GM18868 (cell line): ENCODE results near the gene MTMR3.
"Not testable (repeated sequence)": the region's sequence is repeated elsewhere in the genome, so short reads cannot be mapped to it uniquely, and the experiment has no call there.

Experiments used
- ATAC-seq: cut with Tn5 transposase; IDR thresholded peaks from one replicate; pipeline ENCODE4 v1.9.1; 2021; ENCODE audit warnings: mild to moderate bottlenecking, moderate library complexity; ENCODE audit not compliant: unreplicated experiment

Gene MTMR3

DNA sequence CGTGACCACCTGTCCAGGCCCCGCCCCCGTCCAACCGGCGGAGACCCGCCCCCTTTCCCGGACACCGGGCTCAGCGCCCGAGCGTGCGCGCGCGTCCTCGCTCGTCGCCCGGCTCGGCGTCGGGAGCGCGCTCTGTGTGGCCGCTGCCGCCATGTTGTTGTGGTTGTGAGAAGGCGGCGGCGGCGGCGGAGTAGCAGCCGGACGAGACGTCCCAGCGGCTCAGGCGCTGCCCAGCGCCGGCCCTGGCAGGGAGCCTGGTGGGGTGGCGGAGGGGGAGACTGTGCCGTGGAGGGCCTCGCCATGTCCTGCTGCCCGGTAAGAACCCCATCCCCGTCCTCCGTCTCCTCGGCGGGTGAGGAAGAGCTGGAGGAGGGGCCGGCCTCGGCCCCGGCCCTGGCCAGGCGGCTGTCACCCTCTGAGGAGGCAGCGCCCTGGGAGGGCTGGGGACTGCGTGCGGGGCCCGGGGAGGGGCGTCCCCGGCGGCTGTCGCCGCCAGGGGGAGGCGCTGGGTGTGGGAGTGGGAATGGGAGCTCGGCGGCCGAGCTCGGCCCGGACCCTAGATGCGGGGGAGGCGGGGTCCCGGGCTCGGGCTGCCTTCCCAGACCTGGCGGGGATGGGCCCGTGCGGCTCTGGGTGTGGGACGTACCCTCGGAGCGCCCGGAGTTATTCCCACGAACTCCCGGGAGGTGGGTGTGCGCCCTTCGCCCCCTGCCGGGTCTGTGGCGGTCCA, at the start of gene MTMR3:
MTMR3 (plus strand) TSS at position 130 of the 730 bp plus-strand sequence. CDS start 87,886 bp downstream, outside the sequence.
- ATAC-seq = peak; percentile 77

DNA sequence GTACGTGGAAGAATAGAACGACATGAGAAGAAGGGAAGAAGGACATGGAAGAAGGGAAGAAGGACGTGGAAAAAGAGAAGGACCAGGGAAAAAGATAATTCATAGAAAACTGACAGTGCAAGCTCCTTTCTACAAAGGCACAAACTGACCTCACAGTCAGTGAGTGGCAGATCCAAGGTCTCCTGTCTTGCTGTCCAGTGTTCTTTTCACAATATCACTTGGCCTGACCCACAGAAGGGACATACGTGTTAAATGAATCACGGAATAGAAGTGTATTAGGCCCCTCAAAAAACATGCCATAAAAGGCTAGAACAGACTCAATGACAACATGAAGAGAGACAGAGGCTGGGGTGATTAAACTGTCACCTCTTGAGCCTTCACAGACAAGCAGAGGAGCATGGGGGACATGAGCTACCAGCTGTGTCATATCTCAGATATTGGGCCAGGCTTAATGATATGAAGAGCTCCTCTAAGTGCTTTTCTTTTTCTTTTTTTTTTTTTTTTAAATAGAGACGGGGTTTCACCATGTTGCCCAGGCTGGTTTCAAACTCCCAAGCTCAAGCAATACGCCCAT, 49.5 kb upstream of the MTMR3 start:
- ATAC-seq = no peak

DNA sequence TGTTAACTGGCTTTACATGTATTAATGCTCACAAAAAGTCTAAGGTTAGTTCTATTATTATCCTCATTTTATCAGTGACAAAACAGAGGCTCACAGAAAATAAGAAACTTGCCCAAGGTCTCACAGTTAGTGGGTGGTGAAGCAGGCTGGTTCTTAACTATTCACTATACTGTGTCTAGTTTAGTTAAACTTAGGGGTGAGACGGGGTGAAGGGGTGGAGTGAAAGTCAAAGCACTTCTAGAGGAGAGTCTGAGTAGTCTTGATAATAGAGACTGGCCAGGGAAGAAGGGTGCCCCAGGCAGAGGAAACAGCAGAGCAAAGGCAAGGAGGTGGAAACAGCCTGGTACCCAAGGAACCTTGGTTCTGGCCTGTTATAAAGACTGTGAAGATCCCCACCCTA, 48.9 kb upstream of the MTMR3 start:
- no peak for ATAC-seq

DNA sequence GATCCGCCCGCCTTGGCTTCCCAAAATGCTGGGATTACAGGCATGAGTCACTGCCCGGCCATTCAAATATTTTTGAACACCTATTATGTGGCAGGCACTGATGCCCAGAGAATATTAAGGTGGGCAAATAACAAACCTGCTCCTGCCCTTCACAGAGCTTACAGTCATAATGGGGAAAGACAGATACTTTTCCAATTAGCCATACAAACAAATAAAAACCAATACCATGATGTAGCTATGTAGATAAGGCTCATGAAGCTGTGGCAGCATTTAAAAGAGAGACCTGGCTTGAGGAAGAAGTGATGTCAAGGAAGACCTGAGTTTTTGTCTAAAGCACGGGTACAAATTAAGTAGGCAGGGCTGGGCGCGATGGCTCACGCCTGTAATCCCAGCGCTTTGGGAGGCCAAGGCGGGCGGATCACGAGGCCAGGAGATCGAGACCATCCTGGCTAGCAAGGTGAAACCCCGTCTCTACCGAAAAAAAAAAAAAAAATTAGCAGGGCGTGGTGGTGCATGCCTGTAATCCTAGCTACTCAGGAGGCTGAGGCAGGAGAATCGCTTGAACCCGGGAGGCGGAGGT, 46.1 kb upstream of the MTMR3 start:
- ATAC-seq = not testable (repeated sequence)

DNA sequence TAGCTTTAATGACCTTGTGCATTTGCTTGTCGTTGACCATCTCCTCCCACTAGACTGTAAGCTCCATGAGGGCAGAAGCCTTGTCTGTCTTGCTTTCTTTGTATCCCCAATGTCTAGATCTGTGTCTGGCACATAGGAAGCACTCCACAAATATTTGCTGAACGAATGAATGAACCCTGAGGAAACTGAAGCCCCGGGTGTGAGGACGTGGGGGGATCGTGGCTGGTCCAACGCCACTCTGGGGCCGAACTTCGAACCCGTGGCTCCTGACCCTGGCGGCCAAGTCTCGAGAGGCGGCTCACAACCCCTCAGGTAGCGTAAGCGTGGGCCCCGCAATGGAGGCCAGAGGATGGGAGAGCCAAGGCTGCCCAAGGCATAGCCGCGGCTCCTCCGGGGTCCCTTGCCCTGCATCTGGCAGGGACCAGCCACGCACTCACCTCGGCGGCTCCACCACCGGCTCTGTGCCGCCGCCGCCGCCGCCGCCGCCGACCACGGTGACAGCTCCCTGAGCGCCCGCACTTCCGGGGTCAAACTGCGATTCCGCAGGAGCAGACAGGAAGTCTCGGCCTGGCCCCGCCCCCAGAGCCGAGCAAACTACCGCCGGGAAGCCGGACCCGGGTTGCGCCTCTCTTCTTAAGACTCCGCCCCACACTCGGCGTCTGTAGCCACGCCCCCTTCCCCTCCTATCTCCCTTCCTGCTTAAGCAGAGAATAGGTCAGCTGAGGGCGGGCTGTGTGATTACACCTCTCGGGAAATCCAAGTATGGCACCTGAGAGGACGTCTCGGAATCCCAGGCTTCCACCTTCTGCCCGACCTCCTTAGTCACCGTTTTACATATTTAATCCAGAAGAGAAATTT, 45.0 kb upstream of the MTMR3 start, which contains the start of gene ASCC2:
ASCC2 (minus strand) TSS at position 534 of the 858 bp plus-strand sequence. CDS start 5,949 bp downstream, outside the sequence.
- peak; percentile 96 for ATAC-seq

DNA sequence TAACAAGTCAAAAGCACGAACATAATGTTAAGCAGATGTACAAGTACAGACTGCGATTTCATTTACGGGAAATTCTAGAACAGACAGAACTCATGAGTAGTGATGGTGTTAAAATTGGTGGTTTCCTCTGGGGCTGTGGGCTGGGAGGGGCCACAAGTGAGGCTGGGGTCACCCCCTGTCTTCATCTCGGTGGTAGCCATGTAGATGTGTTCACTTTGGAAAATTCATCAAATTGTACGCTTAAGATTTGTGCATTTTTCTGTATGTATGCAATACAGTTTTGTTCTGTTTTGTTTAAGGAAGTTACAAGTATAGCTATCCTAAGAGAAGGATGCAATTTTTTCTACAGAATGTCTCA, 44.4 kb upstream of the MTMR3 start:
- ATAC-seq = no peak

DNA sequence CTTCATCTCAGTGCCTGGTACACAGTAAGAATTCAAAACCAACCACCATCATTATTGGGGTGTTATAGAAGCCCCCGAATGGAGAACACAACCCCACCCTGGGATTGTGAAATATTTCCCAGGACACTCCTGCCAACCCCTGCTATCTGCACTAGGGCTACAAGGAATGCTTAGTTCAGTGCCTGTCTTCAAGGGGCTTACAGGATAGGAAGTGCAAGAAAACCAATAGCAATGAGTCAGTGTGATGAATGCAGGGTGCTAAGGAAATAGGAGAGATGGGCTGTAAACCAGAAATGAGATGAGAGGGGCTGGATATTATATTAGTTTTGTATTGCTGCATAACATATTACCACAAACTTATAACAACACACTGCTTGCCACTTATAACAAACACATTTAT, 43.9 kb upstream of the MTMR3 start:
- ATAC-seq = no peak

DNA sequence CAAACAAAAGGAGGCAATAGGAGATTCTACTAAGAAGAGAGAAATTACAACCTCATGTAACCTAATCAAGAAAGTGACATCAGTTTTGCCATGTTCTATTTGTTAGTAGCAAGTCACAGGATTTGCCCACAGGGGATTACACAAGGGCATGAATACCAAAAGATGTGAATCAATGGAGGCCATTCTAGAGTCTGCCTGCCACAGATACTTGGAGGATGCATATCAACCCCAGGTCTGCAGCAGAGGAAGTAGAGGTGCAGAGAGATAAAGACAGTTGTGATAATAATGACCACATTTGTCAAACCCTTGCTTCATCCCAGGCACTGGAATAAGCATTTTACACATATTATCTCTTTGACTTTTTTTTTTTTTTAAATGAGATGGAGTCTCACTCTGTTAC, 42.5 kb upstream of the MTMR3 start:
- no peak for ATAC-seq

DNA sequence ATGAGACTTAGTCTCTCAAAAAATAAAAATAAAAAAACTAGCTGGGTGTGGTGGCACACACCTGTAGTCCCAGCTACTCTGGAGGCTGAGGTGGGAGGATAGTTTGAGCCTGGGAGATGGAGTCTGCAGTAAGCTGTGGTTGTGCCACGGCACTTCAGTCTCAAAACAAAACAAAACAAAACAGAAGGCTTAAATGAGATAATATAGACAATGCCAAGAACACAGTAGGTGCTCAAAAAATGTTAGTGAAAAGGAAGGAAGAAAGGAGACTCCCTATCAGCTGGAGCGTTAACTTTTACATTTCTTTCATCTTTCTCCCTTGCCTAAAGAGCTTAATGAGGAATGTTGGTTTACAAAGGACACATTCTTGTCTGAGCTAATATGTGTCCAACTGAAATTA, 40.8 kb upstream of the MTMR3 start:
- ATAC-seq = no peak

DNA sequence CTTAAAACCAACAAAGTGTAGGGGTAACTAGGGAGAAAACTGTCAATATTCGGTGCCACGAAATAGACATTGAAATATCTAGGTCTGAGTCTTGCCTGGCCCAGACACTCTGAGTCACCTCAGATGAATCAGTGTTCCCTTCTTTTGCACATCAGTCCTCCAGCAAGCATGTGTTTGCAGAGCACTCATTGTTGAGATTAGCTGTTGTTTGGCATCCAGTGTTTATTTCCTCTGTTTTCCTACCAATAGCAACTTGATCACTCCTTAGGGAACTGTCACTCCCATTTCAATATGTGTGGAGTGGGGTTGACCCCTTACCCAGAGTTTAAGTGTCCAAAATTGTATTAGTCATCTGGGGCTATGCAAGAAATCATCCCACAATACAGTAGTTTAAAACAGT, 40.2 kb upstream of the MTMR3 start:
- ATAC-seq = no peak

DNA sequence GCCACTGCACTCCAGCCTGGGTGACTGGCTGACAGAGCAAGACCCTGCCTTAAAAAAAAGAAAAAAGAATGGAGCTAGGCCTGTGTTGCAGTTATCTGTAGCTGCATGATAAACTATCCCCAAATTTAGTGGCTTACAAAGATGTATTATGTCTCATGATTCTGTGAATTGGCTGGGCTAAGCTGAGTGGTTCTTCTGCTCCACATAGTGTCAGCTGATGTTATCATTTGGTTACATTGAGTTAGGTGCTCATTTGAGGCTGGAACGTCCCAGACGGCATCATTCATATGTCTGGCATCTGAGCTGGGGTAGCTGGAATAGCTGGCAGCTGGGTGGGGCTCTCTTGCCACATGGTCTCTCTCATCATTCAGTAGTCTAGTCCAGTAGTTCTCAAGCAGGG, 36.7 kb upstream of the MTMR3 start:
- no peak for ATAC-seq

DNA sequence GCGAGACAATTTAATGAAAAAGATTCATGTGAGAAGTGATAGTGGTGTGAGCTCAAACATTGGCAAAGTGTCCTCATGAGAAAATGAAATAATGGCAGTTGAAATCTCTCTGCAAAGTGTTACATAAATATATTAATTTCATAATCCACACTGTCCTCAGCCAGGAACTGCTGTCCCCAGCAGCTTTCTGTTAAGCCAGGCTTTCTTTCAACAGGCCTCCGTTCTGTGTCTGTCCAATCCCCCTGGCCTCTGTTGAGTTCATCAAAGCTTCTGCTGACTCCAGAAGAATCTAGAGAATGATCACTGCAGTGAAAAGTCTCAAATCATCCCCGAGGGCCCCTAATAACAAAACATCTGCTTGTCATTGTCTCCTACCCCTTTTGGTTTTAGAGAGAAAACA, 34.9 kb upstream of the MTMR3 start:
- no peak for ATAC-seq

DNA sequence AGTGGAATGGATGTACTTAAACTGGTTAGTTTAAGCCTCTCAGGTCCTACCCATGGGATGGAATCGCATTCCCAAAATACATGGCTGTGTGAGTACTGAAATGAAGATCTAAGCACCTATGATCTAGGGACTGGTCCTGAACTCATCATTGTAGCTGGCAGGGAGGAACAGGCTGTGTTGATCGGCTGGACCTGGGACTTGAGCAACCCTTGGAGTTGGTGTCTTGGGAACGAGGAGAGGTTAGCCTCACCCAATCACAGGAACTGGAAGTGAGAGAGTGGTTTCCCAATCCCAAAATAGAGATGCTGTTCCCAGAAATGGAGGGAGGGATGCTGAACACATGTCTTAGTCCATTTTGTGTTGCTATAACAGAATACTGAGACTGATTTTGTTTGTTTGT, 28.5 kb upstream of the MTMR3 start:
- no peak for ATAC-seq

DNA sequence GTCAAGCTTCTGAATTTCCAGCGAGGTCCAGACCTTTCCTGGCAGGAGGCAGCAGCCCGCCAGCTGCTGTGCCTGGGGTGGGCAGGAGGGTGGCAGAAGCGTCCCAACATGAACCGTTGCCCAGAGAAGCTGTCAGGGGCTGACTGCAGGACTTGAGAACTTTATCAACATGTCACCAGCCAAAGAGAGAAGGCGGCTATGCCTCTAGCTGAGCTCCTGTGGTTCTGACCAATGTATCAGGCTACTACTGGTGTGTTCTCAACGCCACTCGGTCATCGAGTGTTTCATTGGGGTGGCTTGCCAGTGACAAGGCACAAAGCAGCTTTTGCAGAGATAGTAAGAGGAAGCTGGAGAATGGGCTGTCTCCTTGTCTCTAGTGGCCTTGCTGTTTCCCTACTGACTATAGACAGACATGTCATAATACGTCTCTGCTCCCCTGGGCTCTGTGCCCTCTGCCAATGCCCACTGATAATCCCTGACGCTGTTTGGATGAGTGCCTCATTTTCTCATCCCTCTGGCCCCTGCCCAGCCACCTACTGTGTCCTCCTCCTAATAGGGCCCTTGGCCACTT, 27.3 kb upstream of the MTMR3 start:
- ATAC-seq = no peak

DNA sequence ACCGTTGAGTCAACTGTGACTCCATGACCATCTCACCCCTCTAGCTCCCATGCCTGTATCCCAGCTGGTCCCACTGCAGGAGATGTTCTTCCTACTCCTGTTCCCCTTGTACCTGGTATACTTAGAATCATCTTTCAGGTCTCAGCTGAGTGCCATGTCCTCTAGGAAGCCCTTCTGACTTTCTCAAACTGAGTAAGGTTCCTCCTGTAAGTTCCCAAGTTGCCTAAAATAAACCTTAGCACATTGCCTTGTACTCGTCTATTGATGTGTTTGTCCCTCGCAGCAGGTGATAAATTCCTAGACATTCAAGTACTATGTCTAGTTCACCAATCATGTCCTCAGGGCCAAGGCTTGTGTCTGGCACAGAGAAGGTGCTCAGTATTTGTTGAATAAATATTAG, 26.5 kb upstream of the MTMR3 start:
- ATAC-seq = no peak

DNA sequence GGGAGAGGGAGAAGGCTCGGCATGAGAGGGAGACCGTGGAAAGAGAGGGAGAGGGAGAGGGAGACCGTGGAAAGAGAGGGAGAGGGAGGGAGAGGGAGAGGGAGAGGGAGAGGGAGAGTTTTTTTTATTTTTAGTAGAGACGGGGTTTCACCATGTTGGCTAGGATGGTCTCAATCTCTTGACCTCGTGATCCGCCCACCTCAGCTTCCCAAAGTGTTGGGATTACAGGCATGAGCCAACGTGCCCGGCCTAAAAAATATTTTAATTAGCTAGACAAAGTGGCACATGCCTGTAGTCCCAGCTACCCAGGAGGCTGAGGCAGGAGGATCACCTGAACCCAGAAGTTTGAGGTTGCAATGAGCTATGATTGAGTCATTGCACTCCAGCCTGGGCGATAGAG, 23.9 kb upstream of the MTMR3 start:
- ATAC-seq = not testable (repeated sequence)

DNA sequence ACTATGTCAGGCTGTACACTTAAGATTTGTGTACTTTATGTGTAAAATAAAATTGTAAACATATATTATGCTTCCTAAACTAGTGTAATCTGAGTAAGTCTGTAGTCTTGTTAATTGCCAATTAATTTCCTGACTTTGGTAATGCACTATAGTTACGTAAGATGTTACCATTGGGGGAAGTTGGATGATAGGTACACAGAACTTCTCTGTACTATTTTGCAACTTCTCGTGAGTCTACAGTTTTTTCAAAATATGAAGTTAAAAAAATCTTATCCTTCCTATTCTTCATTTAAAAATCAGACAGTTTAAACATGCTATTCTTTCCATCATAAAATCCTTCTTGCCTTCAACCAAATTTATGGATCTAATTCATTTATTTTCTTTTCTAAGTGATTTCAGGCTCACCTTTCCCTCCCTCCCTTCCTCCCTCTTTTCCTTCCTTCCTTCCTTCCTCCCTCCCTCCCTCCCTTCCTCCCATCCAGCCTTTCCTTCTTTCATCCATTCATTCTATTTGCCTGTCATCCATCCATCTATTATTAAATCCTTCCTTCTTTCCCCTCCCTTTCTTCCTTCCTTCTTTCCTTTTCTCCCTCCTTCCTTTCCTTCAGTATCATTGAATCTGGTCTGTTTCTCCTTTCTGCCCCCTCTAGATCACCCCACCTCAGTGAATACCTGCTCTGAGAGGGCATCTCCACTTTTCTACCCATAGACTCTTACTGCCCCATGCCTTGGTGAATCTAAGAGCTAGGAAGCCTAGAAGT, 22.8 kb upstream of the MTMR3 start:
- no peak for ATAC-seq

DNA sequence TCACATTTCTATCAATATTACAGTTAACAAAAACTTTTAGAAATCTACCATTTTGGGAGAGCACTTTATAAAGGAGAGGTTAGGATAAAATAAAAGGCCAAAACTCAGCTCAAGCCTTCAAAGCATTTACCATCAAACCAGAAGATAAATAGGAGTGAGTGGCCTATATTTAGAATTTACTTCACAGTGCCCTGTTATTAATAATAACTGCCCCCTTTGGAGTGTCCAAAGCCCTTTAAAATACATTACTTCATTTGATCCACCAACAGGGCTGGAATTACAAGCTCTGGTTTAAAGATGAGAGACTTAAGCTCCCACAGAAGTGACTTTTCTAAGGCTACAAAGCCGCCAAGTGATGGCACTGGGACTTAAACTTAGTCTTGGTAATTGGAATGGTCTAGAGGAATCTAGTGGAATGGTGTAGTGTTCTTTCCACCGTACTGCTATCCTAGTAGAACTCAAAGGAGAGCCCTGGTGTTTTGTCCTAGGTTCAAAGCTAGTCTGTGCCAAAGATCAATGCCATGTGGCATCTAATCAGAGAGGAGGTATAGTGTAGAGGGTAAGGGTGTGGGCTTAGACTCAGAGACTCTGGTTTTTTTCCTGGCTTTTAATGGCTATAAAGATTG, 21.2 kb upstream of the MTMR3 start:
- no peak for ATAC-seq

DNA sequence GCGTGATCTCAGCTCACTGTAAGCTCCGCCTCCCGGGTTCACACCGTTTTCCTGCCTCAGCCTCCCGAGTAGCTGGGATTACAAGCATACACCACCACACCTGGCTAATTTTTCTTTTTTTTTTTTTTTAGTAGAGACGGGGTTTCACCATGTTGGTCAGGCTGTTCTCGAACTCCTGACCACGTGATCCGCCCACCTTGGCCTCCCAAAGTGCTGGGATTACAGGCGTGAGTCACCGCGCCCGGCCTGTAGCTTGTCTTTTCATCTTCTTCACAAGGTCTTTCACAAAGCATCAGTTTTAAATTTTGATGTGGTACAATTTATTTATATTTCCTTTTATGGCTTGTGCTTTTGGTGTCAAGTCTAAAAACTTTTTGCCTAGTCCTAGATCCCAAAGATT, 17.4 kb upstream of the MTMR3 start:
- ATAC-seq = not testable (repeated sequence)

DNA sequence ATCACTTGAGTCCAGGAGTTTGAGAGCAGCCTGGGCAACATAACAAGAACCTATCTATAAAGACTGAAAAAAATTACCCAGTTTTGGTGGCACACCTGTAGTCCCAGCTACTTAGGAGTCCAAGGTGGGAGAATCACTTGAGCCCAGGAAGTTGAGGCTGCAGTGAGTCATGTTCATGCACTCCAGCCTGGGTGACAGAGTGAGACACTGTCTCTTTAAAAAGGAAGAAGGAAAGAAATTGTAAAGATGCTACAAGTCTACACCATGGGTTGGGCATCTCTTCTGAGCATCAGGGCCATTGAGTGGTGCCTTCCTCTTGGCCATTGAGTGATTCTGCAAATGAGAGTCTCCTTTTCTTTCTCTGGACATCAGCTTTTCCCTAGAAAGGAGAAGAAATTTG, 15.7 kb upstream of the MTMR3 start:
- ATAC-seq = no peak
